H1 (cell line): Measurements from ENCODE around the gene CDIPT. TPM values are rescaled to one million over a fixed set of nuclear protein-coding genes. Genes with fewer than 3 reads are reported as not detected.

Source experiments
- polyA plus RNA-seq, 7 experiments: library from polyadenylated mRNA; depleted of rRNA in 3 of 7; stranded (reverse) in 5 of 7; unstranded in 2 of 7; fragments of >200 nt in 5 of 7; fragments of 200-250 nt in 2 of 7; gene quantifications; 1 replicate in 5 of 7; 2 replicates in 1 of 7; 4 replicates in 1 of 7; pipeline versions ENCODE4 v1.2.1 to v1.2.3, GENCODE V29; 2011 to 2013; ENCODE audit warnings: missing spikeins in 2 of 7, mixed read lengths in 2 of 7
- total RNA-seq: library from RNA; stranded (reverse); fragmentation: NEBNext Ultra II Directional; extraction: Animal tissue kit (Norgen Biotek cat#: 25700); gene quantifications from 2 replicates; pipeline ENCODE4 v1.2.1, GENCODE V29; 2021
- TF ChIP-seq, protein P1 (sequence below): fragments of 300-600 bp; sonication (generic); IDR thresholded peaks from 2 replicates; pipeline ENCODE4 v1.7.1; 2012; ENCODE audit warnings: low read length, moderate library complexity, mild to moderate bottlenecking, inconsistent platforms; ENCODE audit not compliant: insufficient replicate concordance

Gene CDIPT
- total and polyA plus RNA-seq, 2 of the 8 experiments (the other 6 are each of a cell fraction or from before 2014, with no cell fraction given): 69.2 to 140 TPM

DNA sequence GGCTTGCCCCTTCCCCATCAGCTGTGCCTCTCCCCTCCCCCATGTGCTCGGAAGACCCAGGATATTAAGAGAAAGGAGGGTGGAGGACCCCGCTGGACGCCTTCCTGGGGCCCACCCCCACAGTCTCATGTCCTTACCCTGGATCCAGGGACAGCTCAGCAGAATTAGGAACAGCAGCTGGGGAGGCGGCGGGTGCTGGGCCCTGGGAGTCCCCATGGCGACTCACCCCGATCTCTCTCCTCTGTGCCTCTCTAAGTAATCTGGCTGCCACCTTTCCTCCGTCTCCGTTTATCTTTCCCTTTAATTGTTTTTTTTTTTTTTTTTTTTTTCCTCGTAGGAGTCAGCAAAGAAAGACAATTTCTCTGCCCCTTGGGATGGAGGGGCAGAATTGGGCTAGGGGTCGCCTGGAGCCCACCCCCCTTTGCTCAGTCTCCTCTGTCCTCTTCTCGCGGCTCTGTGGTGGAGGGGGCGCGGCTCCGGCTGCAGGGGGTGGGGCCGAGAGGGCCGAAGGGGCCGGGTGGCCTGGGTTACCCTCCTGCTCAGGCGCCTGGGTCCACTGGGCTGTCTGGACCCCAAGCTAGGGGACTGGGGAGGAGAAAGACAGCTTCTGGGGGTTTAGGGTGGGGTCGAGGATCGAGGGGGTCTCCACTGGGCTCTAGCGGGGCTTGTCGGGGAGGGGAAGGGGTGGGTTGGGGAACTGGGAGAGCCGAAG lies 35.9 kb upstream of the CDIPT start (continued):
- TF ChIP-seq, protein P1, sequence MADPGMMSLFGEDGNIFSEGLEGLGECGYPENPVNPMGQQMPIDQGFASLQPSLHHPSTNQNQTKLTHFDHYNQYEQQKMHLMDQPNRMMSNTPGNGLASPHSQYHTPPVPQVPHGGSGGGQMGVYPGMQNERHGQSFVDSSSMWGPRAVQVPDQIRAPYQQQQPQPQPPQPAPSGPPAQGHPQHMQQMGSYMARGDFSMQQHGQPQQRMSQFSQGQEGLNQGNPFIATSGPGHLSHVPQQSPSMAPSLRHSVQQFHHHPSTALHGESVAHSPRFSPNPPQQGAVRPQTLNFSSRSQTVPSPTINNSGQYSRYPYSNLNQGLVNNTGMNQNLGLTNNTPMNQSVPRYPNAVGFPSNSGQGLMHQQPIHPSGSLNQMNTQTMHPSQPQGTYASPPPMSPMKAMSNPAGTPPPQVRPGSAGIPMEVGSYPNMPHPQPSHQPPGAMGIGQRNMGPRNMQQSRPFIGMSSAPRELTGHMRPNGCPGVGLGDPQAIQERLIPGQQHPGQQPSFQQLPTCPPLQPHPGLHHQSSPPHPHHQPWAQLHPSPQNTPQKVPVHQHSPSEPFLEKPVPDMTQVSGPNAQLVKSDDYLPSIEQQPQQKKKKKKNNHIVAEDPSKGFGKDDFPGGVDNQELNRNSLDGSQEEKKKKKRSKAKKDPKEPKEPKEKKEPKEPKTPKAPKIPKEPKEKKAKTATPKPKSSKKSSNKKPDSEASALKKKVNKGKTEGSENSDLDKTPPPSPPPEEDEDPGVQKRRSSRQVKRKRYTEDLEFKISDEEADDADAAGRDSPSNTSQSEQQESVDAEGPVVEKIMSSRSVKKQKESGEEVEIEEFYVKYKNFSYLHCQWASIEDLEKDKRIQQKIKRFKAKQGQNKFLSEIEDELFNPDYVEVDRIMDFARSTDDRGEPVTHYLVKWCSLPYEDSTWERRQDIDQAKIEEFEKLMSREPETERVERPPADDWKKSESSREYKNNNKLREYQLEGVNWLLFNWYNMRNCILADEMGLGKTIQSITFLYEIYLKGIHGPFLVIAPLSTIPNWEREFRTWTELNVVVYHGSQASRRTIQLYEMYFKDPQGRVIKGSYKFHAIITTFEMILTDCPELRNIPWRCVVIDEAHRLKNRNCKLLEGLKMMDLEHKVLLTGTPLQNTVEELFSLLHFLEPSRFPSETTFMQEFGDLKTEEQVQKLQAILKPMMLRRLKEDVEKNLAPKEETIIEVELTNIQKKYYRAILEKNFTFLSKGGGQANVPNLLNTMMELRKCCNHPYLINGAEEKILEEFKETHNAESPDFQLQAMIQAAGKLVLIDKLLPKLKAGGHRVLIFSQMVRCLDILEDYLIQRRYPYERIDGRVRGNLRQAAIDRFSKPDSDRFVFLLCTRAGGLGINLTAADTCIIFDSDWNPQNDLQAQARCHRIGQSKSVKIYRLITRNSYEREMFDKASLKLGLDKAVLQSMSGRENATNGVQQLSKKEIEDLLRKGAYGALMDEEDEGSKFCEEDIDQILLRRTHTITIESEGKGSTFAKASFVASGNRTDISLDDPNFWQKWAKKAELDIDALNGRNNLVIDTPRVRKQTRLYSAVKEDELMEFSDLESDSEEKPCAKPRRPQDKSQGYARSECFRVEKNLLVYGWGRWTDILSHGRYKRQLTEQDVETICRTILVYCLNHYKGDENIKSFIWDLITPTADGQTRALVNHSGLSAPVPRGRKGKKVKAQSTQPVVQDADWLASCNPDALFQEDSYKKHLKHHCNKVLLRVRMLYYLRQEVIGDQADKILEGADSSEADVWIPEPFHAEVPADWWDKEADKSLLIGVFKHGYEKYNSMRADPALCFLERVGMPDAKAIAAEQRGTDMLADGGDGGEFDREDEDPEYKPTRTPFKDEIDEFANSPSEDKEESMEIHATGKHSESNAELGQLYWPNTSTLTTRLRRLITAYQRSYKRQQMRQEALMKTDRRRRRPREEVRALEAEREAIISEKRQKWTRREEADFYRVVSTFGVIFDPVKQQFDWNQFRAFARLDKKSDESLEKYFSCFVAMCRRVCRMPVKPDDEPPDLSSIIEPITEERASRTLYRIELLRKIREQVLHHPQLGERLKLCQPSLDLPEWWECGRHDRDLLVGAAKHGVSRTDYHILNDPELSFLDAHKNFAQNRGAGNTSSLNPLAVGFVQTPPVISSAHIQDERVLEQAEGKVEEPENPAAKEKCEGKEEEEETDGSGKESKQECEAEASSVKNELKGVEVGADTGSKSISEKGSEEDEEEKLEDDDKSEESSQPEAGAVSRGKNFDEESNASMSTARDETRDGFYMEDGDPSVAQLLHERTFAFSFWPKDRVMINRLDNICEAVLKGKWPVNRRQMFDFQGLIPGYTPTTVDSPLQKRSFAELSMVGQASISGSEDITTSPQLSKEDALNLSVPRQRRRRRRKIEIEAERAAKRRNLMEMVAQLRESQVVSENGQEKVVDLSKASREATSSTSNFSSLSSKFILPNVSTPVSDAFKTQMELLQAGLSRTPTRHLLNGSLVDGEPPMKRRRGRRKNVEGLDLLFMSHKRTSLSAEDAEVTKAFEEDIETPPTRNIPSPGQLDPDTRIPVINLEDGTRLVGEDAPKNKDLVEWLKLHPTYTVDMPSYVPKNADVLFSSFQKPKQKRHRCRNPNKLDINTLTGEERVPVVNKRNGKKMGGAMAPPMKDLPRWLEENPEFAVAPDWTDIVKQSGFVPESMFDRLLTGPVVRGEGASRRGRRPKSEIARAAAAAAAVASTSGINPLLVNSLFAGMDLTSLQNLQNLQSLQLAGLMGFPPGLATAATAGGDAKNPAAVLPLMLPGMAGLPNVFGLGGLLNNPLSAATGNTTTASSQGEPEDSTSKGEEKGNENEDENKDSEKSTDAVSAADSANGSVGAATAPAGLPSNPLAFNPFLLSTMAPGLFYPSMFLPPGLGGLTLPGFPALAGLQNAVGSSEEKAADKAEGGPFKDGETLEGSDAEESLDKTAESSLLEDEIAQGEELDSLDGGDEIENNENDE: no peak
